ENCODE data around the gene EMP3.

- TF ChIP-seq POLR2A (IDR thresholded peaks at IDR 0.05; ENCODE audit: low read depth, low read length) (no peak), TAF1 (IDR thresholded peaks at IDR 0.05; ENCODE audit: borderline replicate concordance, low read depth, low read length) (no peak), POLR2AphosphoS5 (IDR thresholded peaks at IDR 0.05; ENCODE audit: low read depth, low read length) (no peak)
Observed at GRCh38 chr19:48287748-48288147, 37.6 kb upstream of the EMP3 start.
